GM19455 (cell line): ENCODE results near the gene ADGRG6.

ENCODE experiments used
- ATAC-seq: cut with Tn5 transposase; IDR thresholded peaks from one replicate; pipeline ENCODE4 v1.9.1; 2021; ENCODE audit not compliant: unreplicated experiment

Gene ADGRG6

DNA sequence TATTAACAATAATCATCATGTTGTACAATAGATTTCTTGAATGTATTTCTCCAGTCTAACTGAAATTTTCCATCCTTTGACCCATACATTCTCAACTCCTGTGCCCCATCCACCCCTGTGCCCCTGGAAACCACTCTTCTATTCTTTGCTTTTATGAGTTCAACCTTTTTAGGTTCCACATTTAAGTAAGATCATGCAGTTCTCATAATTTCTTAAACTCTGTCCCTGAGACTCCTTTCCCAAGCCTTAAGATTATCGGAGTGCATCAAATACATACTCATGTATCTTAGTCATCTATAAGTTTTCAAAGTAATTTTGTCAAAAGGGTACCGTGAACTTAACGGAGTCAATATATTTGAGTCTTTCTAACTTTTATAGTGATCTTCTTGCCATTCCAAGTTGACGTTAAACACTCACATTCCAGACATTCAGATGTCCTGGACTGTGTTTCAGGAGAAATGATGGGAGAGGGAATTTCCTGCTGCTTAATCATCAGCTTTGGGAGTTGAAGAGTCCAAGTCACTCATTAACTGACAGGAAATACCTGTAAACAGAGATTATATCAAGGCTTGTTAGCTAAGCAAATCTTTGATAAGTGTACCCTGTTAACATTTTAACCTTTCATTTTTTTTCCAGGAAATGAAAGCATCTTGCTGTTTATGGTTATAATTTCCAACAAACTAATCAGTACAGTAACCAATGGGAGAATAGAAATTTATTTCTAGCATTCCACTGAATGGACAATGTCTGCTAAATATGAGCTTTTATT is 73.3 kb downstream of the ADGRG6 start:
- ATAC-seq: no peak

DNA sequence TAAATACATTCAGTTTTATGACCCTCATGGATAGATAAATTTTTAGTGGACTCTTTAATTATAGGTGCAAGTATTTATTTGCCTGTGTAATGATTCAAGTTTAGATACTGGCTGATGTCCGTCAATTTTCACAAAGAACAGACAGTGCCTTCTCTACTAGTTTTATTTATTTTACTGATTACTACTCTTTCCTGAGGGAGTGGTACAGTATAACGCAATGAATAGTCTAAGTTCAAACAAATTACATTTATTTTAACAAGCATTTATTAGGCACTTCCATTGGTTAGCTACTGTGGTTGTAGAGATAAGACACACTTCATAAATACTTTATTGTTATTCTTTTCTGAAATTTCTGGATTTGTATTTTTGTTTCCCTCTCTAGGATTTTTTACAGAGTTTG is 74.3 kb downstream of the ADGRG6 start:
- no peak for ATAC-seq

GRCh38 chr6:142376800-142377496 is 75.1 kb downstream of the ADGRG6 start:
- ATAC-seq: no peak

GRCh38 chr6:142377497-142377848 is 75.7 kb downstream of the ADGRG6 start:
- ATAC-seq: no peak

DNA sequence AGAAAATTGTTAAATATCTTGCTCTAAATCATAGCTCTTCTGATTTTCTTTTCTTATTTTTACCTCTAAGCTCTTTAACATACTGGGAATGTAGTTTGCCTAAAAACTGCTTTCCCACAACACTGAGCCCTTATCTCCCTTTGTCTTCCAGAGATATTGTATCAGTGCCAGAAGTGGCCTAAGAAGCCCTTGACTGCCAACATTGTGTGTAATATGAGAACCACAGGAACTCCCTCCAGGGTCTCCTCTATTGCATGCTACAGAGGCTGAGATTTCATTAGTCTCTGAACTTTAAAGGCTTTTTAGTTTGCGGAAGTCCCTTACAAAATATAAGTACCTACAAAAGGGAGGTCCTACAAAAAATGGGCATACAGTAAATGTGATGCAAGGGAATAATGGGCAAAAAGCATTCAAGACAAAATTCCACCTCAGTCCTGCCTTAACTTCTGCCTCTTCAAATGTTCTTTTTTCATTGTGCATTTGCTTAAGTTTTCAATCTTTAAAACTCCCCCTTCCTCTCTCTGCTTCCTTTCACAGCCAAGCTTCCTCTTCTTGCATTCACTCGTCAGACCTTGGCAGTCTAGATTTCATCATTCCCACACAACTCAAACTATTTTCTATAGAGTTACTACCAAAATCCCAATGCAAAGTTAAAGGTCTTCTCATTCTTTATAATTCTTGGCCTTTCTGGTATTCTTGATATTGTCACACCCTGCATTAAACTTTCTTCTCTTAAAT is 76.5 kb downstream of the ADGRG6 start:
- ATAC-seq: no peak

DNA sequence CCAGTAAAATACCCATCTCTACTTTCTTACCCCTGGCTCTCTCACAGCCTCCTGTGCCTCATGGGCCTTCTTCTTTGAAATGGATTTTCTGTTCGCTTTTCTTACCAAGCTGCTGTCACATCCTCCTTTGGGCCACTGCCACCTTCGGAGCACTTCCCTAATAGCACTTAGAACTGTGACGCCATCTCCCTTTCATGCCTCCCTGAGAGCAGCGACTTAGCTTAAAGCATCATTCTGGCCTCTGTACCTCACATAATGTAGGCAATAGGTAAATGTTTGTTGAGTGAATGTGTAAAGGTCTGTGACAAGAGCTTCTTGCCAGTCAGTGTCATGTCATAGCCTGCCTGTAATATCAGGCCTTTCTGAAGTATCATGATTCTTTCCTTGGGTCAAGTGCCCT is 78.8 kb downstream of the ADGRG6 start:
- no peak for ATAC-seq

- ATAC-seq: no peak
Observed at GRCh38 chr6:142381181-142381580, 79.4 kb downstream of the ADGRG6 start.

DNA sequence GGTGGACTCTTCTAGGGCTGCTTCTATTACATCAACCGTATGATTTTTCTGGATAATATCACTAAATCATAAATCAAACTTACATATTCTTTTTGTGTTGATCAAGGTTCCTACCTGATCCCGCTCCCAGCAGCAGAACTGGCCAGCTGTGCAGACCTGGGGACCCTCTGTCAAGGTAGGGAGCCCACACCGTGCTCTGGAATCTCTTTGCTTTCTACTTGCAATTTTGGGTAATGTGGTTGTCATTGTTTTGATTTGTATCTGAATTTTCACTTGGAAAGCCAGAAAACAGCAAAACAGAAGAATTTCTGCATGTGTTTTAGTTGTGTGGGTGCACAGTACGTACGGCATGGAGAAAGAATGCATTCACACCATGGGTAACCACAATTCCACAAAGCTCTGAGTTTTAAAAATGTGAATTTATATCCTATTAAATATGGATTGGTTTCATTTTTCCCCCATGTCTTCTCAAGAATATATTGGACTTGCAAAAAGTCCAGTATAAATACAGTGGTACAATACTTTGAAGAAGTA is 80.1 kb downstream of the ADGRG6 start:
- ATAC-seq: no peak

DNA sequence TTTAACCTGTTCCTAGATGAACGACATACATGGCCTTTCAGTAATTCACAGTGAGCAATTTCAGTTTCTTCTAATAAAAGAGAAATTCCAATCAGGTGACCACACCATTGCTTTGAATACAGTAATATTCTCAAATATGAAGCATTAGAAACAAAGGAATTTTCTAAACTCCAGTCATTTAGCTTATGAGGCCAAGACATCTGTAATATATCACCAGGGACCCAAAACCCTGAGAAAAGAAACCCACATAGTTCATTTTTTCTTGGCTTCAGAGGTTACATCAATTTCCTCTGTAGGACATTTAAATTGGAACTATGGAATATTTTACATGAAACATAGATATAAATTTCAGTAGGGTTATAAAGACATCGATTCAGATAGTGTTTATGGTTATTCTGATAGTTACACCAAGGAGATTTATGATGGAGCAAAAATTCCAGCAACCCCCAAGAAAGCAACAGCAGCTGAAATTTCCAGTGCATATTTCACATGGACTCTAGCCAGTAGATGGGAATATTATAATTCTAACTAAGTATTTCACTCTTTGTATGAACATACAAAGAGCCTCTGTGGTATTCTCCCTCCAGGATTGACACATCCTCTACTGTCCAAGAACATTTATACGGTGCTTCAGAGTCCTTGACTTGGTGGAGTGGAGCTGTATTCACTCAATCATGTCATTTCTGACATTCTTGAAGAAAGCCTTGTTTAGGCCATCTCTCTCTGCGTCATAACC is 82.9 kb downstream of the ADGRG6 start:
- ATAC-seq: no peak

DNA sequence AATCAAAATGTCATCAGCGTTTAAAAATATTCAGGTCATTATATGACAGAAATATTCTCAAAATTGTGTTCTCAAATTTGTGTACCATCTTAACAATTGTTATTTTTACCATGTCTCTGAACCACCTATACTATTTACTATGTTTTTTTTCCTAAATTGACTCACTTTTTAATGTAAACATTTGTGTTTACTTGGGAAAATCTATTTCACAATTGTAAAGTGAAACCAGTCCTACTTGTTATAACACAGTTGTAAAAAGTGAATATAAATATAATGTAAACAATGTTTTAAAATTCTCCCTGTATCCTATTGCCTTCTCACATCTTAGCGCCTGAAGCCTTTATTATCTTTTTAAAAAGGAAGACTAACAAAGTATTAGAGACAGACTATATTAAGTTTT is 83.5 kb downstream of the ADGRG6 start:
- no peak for ATAC-seq

- ATAC-seq: no peak
Observed at GRCh38 chr6:142386657-142387056, 84.8 kb downstream of the ADGRG6 start.

- ATAC-seq: peak; percentile 71
Observed at GRCh38 chr6:142387997-142388815, 86.4 kb downstream of the ADGRG6 start.

GRCh38 chr6:142395266-142395665 is 93.5 kb downstream of the ADGRG6 start:
- ATAC-seq: no peak

DNA sequence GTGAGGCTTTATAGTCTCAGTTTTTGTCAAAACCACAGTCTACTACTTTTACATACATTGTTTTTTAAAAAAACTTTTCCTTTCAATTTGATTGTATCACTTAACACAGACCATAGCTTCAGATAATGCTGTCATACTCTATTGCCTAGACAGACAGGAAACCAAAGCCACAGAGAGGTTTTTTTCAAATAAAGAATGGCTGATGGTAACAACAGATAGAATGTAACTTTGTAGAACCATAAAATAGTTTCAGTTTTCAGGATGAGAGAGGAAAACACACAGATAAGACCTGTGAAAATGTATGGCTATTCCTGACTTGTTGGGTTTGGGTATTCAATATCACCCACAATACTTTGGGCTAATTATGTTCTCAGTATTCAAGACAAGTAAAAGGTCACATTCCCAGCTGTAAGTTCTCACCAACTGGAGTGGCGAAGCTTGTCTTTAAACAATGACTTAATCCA is 94.0 kb downstream of the ADGRG6 start:
- peak; percentile 90 for ATAC-seq

DNA sequence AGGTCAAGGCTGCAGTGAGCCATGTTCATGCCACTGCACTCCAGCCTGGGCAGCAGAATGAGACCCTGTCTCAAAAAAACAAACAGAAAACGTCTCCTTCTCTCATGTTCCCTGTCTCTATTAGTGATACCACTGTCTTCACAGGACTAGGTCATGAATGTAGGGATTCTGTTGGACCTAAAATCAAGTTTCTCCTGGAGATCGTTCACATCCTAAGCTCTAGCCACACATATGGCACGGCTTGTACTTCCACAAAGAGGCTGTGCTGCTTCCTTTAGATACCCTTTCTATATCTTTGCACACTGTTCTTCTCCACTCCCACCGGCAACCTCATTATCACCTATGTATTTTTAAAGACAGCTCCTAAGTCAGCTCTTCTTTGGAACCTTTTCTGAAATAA is 96.5 kb downstream of the ADGRG6 start:
- no peak for ATAC-seq

- no peak for ATAC-seq
Observed at GRCh38 chr6:142399739-142400138, 97.9 kb downstream of the ADGRG6 start.

- ATAC-seq: no peak
Observed at GRCh38 chr6:142400495-142400894, 98.7 kb downstream of the ADGRG6 start.

- no peak for ATAC-seq
Observed at GRCh38 chr6:142401838-142402237, 100.0 kb downstream of the ADGRG6 start.

DNA sequence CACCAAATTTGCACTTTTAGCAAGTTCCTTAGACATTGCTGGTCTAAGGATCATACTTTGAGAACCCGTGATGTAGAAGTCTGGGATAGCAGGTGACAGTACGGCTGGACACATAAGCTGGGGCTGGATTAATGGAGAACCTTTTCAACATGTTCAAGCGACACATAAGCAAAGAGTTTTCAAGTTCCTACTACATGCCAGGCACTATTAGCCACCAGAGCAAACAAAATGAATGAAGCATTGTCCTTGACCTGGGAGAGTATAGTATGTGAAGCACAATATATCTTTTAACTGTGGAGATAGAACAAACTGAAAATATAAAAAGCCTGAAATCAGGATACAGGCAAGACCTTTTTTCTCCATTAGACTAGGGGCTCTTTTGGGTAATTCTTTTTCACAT is 102.9 kb downstream of the ADGRG6 start:
- no peak for ATAC-seq

- ATAC-seq: no peak
Observed at GRCh38 chr6:142406131-142406530, 104.3 kb downstream of the ADGRG6 start.
